Fibroblast of gingiva (primary cell): ENCODE data around the gene OOSP3.
"Not testable (repeated sequence)": the region's sequence is repeated elsewhere in the genome, so short reads cannot be mapped to it uniquely, and the experiment has no call there.

ENCODE experiments used
- DNase-seq: peaks from one replicate; pipeline ENCODE4 v3.0.0-alpha.2; 2011; ENCODE audit warnings: low read depth

OOSP3 gene, protein sequence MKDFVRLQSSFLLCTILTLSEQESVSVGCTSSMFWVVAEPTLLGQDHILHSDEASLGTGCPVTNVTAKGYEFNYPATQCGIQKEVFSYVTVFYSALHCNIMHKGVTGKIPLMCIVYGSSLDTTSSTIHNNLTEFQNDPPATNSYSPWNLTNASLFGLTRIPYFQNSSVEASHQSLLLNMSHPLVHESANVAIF

DNA sequence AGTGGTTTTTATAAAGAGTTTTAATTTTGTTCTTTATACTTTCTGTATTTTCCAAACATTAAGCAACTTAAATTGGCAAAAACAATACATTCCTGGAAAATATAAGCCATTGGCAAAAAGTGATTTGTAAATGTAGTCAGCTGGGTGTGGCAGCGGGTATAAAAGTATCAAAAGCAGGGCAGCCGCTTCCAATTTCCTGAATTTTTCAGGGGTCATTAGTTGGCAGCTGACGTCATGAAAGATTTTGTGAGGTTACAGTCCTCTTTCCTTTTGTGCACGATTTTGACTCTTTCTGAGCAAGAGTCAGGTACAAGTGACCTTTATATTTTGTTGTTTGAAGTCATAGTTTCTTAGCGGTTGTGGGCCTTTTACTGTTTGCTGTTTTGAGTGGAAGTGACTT, at the start of gene OOSP3:
Gene OOSP3, plus strand, starts transcription at position 208 of the 400 bp plus-strand sequence. Its CDS starts 27 bp downstream, at position 235.
- DNase-seq = no peak

DNA sequence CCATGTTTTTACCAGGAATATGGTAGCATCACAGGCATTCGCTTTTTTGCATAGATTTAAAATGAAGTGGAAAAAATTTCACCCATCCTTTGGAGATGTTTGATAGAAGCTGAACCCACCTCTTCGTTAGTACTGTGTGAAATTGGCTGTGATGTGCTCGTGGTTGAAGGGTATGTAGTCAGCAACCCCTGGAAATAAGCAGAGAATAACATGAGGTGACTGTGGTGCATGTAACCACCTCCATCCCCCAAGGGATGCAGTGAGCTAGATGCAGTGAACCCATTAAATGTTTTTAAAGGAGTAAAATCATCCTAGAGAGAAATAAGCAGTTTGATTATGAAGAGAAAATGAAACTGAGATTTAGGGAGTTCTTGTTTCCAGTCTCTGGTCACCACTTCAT, 49.2 kb upstream of the OOSP3 start:
- DNase-seq = no peak

DNA sequence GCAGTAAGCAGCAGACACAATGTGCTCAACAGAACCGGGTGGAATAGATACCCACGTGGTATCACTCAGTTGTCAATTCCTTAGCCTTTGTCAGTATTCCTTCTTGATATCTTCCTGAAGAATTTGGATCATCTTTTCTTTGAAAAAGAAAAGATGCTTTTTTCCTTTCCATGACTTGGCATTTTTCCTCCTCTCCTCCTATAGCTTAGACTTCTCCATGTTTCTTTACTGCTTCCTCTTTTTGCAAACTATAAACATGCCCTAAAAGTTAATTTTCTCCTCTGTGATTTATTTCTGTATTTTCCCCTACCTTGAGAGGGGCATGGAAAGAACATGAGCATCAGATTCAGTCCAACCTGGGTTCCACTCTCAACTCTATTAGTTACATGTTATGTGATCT, 45.0 kb upstream of the OOSP3 start:
- DNase-seq = no peak

DNA sequence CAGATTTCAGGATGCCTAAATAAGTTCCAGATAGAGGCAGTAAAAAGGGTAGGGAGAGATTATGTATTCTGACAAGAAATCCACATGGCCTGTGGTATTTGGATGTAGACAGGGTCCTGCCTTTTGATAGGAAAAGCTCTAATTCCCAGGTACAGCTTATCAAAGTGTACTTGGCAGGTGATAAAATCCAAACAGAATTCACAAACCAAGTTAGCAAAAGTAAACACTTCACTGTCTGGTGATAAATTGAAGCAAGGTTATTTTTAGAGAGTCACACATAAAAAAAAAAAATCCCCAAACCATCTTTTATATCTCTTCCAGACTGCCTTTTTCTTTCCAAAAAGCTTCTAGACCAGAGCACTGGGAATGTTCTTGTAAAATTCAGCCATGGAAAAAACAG, 39.0 kb upstream of the OOSP3 start:
- no peak for DNase-seq

DNA sequence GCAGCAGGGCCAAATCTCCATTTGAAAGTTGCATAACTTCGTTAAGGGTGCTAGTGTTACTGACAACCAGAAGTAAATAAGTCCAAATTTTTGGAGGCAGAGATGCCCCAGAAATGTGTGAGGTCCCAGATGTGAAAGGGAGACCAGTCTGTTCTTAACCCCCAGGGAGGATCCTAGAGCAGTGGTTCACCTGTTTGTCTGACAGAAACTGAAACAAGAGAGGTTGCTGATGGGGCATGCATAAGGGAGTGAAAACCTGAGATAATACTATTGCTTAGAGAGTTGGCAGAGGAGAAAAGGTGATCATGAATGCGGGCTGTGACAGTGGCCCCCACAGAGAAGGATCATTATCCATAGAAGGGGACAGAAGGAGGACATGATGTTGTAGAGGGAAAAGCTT, 37.1 kb upstream of the OOSP3 start:
- DNase-seq = no peak

DNA sequence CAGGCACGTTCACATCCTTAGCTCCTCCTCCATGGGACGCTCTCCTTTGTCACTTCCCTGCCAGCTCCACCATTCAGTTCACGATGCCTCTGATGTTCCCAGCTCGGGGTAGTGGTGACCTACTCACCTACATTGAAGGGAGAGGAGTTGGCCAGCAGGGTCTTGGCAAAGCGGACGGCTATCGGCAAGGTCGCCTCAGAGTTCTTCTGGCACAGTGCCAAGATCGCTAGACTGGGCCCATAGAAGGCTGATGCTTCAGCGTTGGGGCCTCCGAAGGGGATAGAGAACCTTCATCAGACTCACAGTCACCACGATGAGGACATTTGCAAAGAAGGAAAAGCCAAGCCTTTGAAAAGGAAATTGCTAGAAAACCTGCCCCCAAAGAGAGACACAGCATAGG, 36.3 kb upstream of the OOSP3 start:
- DNase-seq = no peak

DNA sequence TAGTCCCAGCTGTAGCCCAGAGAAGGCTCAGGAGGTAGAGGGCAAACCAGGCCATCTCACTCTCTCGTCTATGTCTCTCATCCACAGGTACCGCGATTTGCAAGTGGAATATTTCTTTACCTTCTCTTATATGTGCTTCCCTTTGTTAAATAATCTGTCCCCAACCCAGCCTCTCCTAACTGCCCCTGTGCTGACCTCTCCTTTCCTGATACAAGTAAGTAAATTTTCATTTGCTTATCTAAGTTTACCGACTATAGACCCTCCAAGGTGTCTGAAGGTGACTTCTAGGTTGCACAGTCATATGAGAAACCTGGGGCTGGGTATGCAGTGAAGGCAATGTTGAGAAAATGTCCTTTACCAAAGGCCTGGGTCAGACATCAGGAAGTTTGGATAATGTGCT, 33.2 kb upstream of the OOSP3 start, which contains the start of gene CBLIF:
Gene CBLIF, minus strand, starts transcription at position 101 of the 400 bp plus-strand sequence. Its CDS starts 46 bp downstream, at position 55.
- DNase-seq = no peak

DNA sequence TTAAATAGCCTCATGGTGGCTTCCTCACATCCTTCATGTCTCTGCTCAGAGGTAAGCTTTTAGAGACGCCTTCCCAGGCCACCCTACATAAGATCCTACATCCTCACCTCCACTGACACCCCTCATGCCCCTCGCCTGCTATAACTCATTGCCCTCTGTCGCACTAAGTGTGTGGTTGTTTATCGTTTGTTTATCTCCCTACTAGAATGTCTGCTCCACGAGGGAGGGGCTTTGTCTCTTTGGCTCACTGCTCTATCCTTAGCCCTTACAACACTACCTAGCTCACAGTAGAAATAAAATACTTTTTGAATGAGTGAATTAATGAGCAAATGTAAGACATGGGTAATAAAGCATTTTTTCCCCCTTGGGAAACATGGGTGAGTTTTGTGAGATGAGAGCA, 32.0 kb upstream of the OOSP3 start:
- DNase-seq = no peak

DNA sequence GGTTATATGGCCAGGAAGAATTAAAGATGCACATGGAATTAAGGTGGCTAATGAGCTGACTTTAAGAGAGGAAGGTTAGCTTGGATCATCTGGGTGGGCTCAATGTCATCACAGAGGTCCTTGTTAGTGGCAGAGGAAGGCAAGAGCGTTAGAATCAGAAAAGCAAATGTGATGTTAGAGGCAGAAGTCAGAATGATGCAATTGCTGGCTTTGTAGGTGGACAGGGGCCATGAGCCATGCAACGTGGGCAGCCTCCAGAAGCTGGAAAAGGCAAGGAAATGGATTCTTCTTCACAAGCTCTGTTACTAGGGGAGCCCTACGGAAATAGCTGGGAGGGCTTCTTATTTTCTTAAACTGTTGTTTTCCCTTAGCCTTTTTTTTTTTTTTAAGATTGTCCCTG, 31.0 kb upstream of the OOSP3 start:
- DNase-seq = no peak

DNA sequence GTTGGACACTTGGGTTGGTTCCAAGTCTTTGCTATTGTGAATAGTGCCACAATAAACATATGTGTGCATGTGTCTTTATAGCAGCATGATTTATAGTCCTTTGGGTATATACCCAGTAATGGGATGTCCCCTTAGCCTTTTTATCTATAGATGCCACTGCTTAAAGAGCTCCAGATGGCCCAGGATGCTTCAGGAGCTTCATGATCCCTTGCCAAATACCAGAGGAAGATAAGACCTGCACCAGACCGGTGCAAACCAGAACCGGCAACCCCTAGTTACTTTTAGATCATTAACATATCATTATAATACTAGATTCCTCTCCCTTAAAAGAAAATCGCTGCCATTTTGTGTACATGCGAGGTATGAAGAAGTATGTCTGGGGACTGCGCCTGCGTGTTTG, 30.1 kb upstream of the OOSP3 start:
- DNase-seq = not testable (repeated sequence)

DNA sequence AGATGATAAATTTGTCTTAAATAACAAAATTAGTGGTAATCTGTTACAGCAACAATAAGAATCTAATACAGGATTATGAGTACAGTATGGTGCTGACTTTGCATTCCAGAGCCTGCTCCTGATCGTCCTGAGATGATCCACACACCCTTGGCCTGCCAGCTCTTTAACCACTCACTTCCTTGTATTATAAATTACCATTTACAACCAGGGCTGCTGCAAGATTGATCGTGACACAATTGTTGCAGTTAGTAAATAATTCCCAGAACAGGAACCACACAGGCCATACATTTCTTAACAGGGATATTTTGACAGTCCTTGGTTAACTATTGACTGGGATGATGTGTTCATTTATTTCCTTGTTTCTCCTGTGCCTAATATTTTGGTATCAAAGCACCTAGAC, 29.5 kb upstream of the OOSP3 start:
- no peak for DNase-seq

DNA sequence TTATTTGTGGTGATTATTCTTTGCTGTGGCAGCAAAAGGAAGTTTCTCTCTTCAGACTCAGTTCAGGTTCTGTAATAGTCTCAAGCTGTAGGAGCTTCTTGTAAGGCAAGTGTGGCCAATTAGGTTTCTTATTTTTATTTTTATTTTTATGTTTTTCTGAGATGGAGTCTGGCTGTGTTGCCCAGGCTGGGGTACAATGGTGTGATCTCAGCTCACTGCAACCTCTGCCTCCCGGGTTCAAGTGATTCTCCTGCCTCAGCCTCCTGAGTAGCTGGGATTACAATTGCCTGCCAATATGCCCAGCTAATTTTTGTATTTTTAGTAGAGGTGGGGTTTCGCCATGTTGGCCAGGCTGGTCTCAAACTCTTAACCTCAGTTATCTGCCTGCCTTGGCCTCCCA, 29.0 kb upstream of the OOSP3 start:
- DNase-seq = not testable (repeated sequence)

DNA sequence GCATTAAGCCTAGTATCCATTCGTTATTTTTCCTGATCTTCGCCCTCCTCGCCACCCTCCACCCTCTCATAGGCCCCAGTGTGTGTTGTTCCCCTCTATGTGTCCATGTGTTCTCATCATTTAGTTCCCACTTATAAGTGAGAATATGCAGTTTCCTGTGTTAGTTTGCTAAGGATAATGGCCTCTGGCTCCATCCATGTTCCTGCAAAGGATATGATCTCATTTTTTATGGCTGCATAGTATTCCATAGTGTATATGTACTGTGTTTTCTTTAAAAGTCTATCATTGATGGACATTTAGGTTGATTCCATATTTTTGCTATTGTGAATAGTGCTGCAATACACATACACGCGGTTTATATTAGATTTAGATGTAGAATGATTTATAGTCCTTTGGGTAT, 27.2 kb upstream of the OOSP3 start:
- not testable (repeated sequence) for DNase-seq

DNA sequence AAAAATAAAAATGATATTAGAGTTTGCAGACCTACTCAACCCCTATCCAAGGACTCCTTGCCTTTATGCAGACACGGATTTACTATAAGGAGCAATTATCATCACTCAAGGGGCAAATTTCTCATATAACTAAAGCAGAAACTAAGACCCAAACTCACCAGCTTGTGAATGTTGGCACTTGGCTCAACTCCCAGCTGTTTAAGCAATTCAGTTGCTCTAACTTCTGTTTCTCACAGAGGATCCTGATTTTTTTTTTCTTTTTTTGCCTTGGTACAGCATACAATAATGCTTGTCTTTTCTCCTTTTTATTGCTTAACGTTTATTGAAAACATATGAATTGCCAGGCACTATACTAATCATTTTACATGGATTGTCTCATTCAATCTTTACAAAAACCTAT, 23.7 kb upstream of the OOSP3 start:
- DNase-seq = no peak

DNA sequence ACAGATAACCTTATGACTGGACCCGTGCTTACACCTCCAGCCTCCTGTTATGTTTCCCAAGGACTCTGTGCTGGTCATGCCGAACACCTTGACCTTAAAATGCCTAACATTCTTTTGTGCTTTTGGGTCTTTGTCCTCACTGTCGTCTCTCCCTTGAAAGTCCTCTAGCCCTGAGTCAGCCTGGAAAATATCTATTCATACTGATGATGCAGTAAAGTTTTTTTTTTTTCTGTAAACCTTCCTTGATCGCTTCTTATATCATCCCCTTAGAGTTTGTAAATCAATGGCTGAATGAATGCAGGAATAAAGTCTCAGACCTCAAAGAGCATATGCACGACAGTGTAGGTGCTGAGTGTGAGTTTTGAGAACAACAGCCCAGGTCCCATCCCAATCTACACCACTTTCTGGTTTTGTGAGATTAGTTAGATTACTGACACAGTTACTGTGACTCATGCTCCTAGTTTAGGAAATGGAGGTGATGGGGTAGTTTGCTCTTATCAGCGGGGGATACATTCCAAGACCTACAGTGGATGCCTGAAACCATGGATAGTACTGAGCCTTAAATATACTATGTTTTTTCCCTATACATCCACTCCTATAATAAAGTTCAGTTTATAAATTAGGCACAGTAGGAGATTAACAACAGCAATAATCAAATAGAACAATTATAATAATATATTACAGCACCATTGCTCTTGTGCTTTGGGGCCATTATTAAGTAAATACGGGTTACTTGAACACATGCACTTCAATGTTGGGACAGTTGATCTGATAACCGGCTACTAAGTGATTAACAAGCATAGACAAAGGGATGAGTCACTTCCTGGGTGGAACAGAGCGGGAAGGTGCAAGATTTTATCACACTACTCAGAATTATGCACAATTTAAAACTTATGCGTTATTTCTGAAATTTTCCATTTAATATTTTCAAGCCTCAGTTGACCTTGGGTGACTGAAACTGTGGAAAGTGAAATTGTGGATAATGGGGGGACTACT, 20.8 kb upstream of the OOSP3 start:
- no peak for DNase-seq

DNA sequence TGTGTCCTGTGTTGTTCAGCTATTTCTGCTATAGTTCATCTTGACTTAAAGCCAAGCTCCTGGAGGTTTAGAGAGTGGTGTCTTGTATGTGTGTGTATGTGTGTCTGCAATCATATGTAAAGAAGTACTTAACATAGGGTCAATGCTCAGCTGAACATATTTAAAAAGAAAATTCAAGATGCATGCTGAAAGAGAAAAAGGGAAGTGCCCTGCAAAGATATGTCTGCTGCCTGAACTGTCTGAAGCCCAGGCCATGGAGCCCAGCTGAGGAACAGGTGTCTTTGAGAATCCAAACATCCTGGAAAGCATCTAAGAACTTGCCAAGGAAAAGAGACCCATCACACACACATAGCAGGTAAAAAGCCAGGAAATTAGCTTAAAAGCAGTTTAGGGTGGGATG, 18.9 kb upstream of the OOSP3 start:
- no peak for DNase-seq

DNA sequence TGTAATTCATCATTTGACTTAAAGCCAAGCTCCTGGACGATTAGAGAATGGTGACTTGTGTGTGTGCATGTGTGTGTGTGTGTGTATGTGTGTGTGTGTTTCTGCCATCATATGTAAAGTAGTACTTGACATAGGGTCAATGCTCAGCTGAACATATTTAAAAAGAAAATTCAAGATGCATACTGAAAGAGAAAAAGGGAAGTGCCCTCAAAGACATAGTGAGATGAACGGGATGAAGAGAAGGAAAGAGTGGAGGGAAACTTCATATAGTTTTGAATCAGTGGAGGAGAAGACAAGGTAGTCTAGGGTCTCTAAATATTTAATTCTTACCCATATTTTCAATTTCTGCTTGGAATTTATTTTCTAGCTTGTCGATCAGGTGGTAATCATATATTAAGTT, 16.3 kb upstream of the OOSP3 start:
- no peak for DNase-seq

DNA sequence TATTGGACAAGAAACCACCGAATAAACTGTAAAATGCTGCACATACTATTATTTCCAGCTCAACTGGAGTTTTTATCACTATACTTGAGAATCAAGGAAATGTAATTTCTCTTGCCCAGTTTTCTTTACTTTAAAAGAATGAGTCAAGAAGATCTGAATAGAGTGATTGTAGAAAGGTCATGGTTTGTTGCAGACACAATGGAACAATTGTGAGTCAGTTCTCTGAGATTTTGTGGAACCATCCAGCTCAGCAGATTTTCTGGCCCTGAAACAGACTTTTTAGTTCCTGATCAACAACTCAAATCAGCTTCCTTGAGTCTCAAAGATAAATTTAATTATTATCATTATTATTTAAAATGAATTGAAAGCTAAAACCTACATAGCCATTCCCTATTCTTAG, 13.6 kb upstream of the OOSP3 start:
- DNase-seq = no peak

DNA sequence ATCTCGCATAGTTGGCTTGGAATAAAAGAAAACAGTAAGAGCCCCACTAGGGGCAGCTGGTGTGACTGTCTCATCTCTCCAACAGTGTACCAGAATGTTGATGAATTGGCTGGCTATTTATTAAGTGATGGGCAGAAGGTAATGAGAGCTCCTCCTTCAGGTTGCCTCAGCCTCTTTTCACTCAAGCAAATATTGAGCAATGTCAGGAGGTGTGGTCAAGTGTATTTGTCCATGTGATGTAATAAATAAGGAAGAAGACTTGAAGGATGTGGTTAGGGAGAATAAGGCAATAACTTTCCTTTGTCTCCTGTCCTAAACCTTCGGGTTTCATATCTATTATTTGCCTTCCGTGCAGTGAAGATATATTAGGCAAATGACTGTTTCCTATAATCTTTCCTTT, 12.2 kb upstream of the OOSP3 start, which contains the start of gene TCN1:
Gene TCN1, minus strand, starts transcription at position 91 of the 400 bp plus-strand sequence. Its CDS starts 17 bp downstream, at position 74.
- DNase-seq = no peak

DNA sequence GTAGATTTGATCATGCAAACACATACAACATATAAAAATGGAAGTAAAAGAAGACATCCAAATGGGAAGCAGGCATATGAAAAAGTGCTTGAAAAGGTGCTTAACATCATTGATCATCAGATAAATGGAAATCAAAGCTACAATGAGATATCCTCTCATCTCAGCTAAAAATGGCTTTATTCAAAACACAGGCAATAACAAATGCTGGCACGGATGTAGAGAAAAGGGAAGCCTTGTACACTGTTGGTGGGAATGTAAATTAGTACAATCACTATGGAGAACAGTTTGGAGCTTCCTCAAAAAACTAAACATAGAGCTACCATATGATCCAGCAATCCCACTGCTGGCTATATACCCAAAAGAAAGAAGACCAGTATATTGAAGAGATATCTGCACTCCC, 11.7 kb upstream of the OOSP3 start:
- DNase-seq = no peak

DNA sequence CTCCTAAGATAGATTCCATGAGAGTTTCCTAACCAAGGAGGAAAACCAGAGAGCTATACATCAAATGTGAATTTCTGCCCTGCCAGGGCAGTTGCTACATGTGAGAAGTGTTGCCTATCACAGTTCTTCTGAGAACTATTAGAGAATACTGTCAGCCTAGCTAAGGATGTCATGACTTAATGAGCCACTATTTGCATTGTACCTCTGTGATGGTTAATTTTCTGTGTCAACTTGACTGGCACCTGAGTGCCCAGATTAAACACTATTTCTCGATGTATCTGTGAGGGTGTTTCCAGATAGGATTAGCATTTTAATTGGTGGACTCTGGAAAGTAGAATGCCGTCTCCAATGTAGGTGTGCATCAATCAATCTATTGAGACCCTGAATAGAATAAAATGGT, 10.6 kb upstream of the OOSP3 start:
- DNase-seq = no peak

DNA sequence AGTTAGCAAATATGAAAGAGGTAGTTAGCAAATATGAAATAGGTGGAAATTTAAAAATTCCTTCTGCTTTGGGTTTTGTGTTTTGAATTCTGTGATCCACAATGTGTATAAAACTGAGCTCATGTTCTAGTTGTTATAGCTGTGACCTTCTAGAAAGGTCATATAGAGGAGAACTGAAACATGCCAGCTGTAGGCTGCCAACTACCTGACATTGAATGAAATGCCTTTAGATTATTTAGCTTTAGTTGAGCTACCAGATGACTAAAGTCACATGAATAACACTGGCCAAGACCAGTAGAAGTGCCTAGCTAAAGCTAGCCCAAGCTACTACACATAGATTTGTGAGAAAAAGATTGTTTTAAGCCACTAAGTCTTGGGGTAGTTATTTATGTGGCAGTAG, 6.5 kb upstream of the OOSP3 start:
- DNase-seq = no peak

DNA sequence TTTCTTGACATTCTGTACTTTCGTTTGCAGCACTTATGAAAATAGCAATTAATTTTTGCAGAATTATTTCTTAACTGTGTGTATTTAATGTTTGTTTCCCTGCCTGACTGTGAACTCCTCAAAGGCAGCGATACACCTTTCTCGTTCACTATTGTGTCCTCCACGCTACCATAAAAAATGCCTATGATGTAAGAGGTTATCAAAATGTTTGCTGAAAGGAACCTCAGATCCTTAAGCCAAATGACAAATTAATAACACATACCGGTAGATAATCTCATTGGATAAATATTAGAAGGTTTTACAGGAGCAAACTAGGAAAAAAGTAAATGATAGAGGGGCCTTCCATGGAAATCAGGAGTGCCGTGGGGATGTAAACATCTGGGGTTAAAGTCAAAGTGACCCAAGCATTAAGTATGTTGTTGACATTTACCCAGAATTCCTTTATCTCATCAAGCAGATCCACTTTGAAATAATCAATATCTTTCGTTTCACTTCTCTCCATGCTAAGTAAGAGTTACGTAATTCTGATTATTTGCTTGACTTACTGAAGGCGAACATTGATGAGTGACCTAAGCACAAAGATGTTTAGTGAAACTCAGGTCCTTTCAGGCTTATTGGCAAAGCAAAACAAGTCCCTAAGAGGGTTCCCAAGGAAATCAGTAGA, 2.6 kb upstream of the OOSP3 start:
- DNase-seq = no peak
